ENCODE measurements around the gene DDIT4. TPM values are rescaled to one million over a fixed set of nuclear protein-coding genes. Genes with fewer than 3 reads are reported as not detected.
"Not testable (repeated sequence)": the region's sequence is repeated elsewhere in the genome, so short reads cannot be mapped to it uniquely, and the experiment has no call there.

The DDIT4 gene
- total RNA-seq, 2 donors from 2014 or later = 45.5 to 147 TPM

DNA sequence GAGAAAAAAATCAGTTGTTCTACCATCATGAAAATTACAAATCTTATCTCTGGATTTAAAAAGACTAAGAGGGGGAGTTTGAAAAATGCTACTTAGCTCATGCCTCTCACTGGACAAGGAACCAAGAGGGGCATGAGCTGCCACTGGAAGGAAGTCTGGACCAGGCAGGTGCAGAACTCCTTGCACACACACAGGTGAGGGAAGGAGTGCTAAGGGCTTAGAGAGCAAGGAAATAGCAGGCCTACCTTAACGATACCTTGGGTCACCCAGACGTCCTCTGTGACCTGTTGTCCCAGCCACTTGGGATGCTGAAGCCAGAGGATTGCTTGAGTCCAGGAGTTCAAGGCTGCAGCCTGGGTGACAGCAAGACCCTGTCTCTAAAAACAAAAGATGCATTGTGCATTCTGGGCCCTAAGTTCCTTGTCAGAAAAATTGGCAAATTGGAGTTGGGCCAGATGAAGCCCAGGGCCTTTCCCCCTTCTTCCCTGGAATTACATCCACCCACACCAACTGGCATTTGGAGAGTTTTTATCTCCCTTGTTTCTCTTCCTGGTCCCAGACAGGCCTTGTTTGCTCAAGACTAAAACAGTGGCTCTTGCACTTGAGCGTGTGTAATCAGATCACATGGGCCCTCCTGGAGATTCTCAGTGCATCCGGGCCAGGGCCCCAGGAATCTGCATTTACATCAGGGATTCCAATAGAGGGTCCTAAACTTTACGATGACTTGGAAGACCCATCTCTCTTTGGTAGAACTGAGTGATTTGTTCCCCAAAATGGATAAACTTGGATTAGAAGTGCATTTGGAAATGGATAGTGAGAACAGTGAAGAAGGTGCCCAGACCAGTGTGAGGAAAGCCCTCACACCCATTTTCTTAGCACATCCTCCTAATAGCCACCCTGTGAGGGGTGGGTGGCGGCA, 3.0 kb downstream of the DDIT4 start:
- peak; percentile 68 for DNase-seq
- Histone ChIP-seq H3K27ac (peak overlapping the region; percentile 97), H3K4me1 (peaks cover 28% of the 10 kb centered on the region), H3K4me3 (peak overlapping the region; percentile 79), H3K36me3 (no peaks in the 10 kb centered on the region), H3K9me3 (no peaks in the 10 kb centered on the region), H3K27me3 (no peaks in the 10 kb centered on the region), H3K9ac (ENCODE audit: low read depth in 2 of 2, low read length in 2 of 2) (peak overlapping the region in 1 of 2 donors; percentile 95)
- intact Hi-C loops (cut with DNase I) = loop anchor here (5.0 kb wide), 1 partner anchor 46 kb away; no protein-coding TSS in a partner anchor
- TF ChIP-seq CTCF (IDR thresholded peaks at IDR 0.05) = no peak

DNA sequence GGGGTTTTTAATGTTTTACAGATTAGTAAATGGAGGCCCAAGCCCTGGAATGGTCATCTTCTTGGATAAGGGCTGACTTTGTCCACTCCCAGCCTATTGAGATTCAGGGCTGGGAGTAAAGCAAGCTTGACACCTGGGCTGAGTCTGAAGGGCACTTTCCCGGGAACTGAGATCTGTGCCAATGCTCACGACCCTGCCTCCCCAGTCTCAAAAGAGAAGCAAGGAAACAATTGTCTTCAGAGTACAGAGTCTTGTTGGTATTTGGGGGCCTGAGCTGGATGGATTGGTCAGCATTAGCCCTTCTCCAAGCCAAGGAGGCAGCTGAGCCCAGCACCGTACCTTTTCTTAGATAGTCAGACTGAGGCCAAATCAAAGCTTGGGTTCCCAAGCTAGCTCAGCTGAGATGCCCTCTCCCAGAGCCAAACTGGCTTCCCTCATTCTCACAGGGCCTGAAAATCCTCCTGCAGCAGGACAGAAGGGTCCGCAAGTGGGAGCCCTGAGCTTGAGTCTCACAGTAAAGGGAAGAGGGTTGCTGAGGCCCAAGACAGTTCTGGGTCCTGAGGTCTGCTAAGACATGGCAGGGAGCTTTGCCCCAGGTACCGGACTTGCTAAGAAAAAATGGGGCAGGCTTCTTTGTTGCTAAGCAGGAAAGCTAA, 3.7 kb downstream of the DDIT4 start:
- no peaks in the 10 kb centered on the region for H3K36me3 ChIP-seq
- TF ChIP-seq CTCF (IDR thresholded peaks at IDR 0.05) = no peak
- intact Hi-C loops (cut with DNase I) = loop anchor here (5.0 kb wide), 1 partner anchor 45 kb away; no protein-coding TSS in a partner anchor
- no peaks in the 10 kb centered on the region for H3K9me3 ChIP-seq
- H3K27ac ChIP-seq = peak overlapping the region; percentile 97
- H3K4me3 ChIP-seq = no peak overlapping the region
- no peak for DNase-seq
- H3K9ac ChIP-seq (ENCODE audit: low read depth in 2 of 2, low read length in 2 of 2) = peak overlapping the region in 1 of 2 donors; percentile 23
- peaks cover 25% of the 10 kb centered on the region for H3K4me1 ChIP-seq
- H3K27me3 ChIP-seq = no peaks in the 10 kb centered on the region

DNA sequence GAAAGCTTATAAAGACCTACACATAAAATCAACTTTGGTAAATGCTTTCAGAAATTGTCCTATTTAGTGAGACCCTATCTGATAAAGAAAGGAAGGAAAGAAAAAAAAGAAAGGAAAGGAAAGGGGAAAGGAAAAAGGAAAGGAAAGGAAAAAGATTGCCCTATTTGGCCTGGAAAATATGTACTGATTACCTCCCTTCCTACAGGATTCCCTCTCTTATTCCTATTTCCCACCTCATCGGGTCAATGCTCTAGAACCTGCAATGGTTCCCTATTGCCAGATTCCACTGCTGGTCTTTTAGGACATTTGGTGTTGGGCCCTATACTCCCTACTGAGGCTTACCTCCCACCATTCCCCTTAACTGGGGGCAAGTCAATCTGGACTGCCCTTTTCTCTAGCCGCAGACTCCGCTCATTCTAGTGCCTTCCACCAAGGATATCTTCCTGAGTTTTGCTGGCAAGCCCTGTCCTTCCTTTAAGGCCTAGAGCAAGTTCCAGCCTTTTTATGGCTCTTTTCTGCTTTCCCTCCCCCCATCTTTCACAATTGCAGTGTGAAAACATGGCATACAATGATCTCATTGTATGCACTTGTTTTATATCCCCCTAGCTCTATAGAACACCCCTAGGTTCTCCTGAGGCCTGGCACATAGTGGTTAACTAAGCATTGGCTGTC, 4.4 kb downstream of the DDIT4 start:
- Histone ChIP-seq H3K9ac (ENCODE audit: low read depth in 2 of 2, low read length in 2 of 2) (no peak overlapping the region), H3K27me3 (no peaks in the 10 kb centered on the region), H3K27ac (peak overlapping the region; percentile 97), H3K4me3 (no peak overlapping the region), H3K36me3 (no peaks in the 10 kb centered on the region), H3K4me1 (peaks cover 20% of the 10 kb centered on the region), H3K9me3 (no peaks in the 10 kb centered on the region)
- peak; percentile 62 for DNase-seq
- no peak for TF ChIP-seq CTCF (IDR thresholded peaks at IDR 0.05)
- intact Hi-C loops (cut with DNase I) = loop anchor here (5.0 kb wide), 1 partner anchor 44 kb away; no protein-coding TSS in a partner anchor

DNA sequence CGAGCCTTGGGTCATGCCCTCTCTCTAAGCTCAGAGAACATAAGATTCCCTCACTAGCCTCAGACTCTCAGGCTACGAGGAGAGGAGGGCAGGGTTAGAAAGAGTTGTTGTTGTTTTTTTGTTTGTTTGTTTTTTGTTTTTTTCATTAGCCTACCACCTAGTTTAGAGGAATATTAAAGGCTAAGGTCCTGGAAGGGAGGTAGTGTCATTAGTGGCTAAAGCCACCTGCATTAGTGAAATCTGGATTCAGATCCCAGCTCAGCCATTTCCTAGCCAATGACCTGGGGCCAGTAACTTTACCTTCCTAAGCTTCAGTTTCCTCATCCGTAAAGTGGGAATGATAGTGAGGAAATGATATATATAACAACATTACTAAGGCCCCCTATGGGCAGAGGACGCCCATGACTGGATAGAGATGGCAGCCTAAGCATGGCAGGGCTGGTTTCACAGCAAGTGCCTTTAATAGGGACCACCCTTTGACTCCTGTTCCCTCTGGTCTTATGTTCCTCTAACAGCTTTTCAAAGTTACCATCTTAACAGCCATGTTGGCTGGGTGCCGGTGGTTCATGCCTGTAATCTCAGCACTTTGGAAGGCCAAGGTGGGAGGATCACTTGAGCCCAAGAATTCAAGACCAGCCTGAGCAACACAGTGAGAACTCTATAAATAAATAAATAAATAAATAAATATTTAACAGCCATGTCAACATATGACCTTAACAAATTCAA, 5.1 kb downstream of the DDIT4 start:
- intact Hi-C loops (cut with DNase I) = loop anchor here (5.0 kb wide), 1 partner anchor 43 kb away; no protein-coding TSS in a partner anchor
- DNase-seq = no peak
- peak overlapping the region; percentile 97 for H3K27ac ChIP-seq
- no peaks in the 10 kb centered on the region for H3K27me3 ChIP-seq
- no peaks in the 10 kb centered on the region for H3K36me3 ChIP-seq
- H3K4me3 ChIP-seq = no peak overlapping the region
- H3K9me3 ChIP-seq = no peaks in the 10 kb centered on the region
- H3K9ac ChIP-seq (ENCODE audit: low read depth in 2 of 2, low read length in 2 of 2) = no peak overlapping the region
- peaks cover 20% of the 10 kb centered on the region for H3K4me1 ChIP-seq
- TF ChIP-seq CTCF (IDR thresholded peaks at IDR 0.05) = peak; percentile 16

DNA sequence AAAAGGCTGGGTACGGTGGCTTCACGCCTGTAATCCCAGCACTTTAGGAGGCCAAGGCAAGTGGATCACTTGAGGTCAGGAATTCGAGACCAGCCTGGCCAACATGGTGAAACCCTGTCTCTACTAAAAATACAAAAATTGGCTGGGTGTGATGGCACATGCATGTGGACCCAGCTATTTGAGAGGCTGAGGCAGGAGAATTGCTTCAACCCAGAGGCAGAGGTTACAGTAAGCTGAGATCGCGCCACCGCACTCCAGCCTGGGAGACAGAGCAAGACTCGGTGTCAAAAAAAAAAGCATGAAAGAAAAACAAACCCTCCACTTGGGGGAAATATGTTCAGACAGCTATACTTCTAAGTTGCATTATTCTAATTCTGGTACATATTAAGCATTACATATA, 5.9 kb downstream of the DDIT4 start:
- not testable (repeated sequence) for H3K9ac ChIP-seq (ENCODE audit: low read depth in 2 of 2, low read length in 2 of 2); H3K36me3 ChIP-seq; H3K4me3 ChIP-seq; H3K27me3 ChIP-seq; H3K9me3 ChIP-seq; DNase-seq; H3K27ac ChIP-seq
- intact Hi-C loops (cut with DNase I) = loop anchor here (5.0 kb wide), 1 partner anchor 43 kb away; no protein-coding TSS in a partner anchor
- H3K4me1 ChIP-seq = peaks cover 20% of the 10 kb centered on the region
